HepG2 (cell line): ENCODE measurements around the gene CDV3. TPM values are rescaled to one million over a fixed set of nuclear protein-coding genes. Genes with fewer than 3 reads are reported as not detected.
A peak's percentile ranks its signal among the peaks of the same experiment; 100 is the strongest.

Experiments
- AGO2 ChIP-seq: fragments of 200-400 bp; formaldehyde crosslinking; optimal IDR thresholded peaks from 2 replicates; pipeline ENCODE3; 2017; ENCODE audit warnings: mild to moderate bottlenecking, low read depth, low read length, moderate library complexity
- ARNT2 ChIP-seq: sonication (generic); formaldehyde crosslinking; IDR thresholded peaks from 2 replicates; pipeline ENCODE4 v1.8.0; 2022; ENCODE audit warnings: mild to moderate bottlenecking, low read depth, missing genetic modification reagents, moderate library complexity
- FOSL1 ChIP-seq: sonication (generic); formaldehyde crosslinking; IDR thresholded peaks from 2 replicates; pipeline ENCODE4 v1.9.0; 2021; ENCODE audit warnings: missing genetic modification reagents, borderline replicate concordance
- HNF4G ChIP-seq, 2 experiments: sonication (generic) in 1 of 2; formaldehyde crosslinking in 1 of 2; IDR thresholded peaks; 2 replicates each; pipeline versions ENCODE4 v1.4.0 to v1.6.1; 2011 to 2020; ENCODE audit warnings: borderline replicate concordance in 2 of 2, low read depth in 2 of 2, mild to moderate bottlenecking in 2 of 2, low read length in 1 of 2, missing genetic modification reagents in 1 of 2, moderate library complexity in 1 of 2
- MYC ChIP-seq: sonication (generic); formaldehyde crosslinking; IDR thresholded peaks from 2 replicates; pipeline ENCODE4 v1.9.0; 2021; ENCODE audit warnings: missing genetic modification reagents, borderline replicate concordance
- NKX3-1 ChIP-seq: sonication (generic); formaldehyde crosslinking; IDR thresholded peaks from 2 replicates; pipeline ENCODE4 v1.5.0; 2020; ENCODE audit warnings: missing genetic modification reagents
- POGZ ChIP-seq: sonication (generic); formaldehyde crosslinking; IDR thresholded peaks from 2 replicates; pipeline ENCODE4 v1.4.0; 2020; ENCODE audit warnings: mild to moderate bottlenecking, missing genetic modification reagents
- RAD21 ChIP-seq: fragments of 450-650 bp; formaldehyde crosslinking; IDR thresholded peaks from 2 replicates; pipeline ENCODE4 v1.5.0; 2020; ENCODE audit warnings: mild to moderate bottlenecking
- SALL2 ChIP-seq: sonication (generic); formaldehyde crosslinking; IDR thresholded peaks from 2 replicates; pipeline ENCODE4 v1.8.1; 2023; ENCODE audit warnings: mild to moderate bottlenecking, missing genetic modification reagents, inconsistent platforms
- SKI ChIP-seq: fragments of 450-650 bp; IDR thresholded peaks from one replicate; pipeline ENCODE4 v1.6.1; 2018; ENCODE audit warnings: mild to moderate bottlenecking; ENCODE audit not compliant: partially characterized antibody
- SP4 ChIP-seq: sonication (generic); formaldehyde crosslinking; IDR thresholded peaks from 2 replicates; pipeline ENCODE4 v1.8.1; 2023; ENCODE audit warnings: mild to moderate bottlenecking, missing genetic modification reagents
- TMF1 ChIP-seq: sonication (generic); formaldehyde crosslinking; IDR thresholded peaks from 2 replicates; pipeline ENCODE4 v1.8.1; 2022; ENCODE audit warnings: low read depth, missing genetic modification reagents
- TRIM24 ChIP-seq: sonication (generic); formaldehyde crosslinking; IDR thresholded peaks from 2 replicates; pipeline ENCODE4 v1.8.0; 2022; ENCODE audit warnings: mild to moderate bottlenecking, missing genetic modification reagents
- TSC22D2 ChIP-seq: sonication (generic); formaldehyde crosslinking; IDR thresholded peaks from 2 replicates; pipeline ENCODE4 v1.5.1; 2020; ENCODE audit warnings: missing genetic modification reagents, mild to moderate bottlenecking, borderline replicate concordance
- XBP1 ChIP-seq: sonication (generic); formaldehyde crosslinking; IDR thresholded peaks from 2 replicates; pipeline ENCODE4 v1.5.0; 2020; ENCODE audit warnings: missing genetic modification reagents
- ZFY ChIP-seq: sonication (generic); formaldehyde crosslinking; IDR thresholded peaks from 2 replicates; pipeline ENCODE4 v1.4.0; 2020; ENCODE audit warnings: missing genetic modification reagents
- ZMAT3 ChIP-seq: sonication (generic); formaldehyde crosslinking; conservative IDR thresholded peaks from 2 replicates; pipeline ENCODE4 v1.7.0; 2021; ENCODE audit warnings: missing genetic modification reagents
- ZNF263 ChIP-seq: sonication (generic); formaldehyde crosslinking; IDR thresholded peaks from 2 replicates; pipeline ENCODE4 v1.4.0; 2020; ENCODE audit warnings: missing genetic modification reagents
- ZNF326 ChIP-seq: sonication (generic); formaldehyde crosslinking; IDR thresholded peaks from 2 replicates; pipeline ENCODE4 v1.4.0; 2020; ENCODE audit warnings: missing genetic modification reagents, borderline replicate concordance
- ZNF768 ChIP-seq: sonication (generic); formaldehyde crosslinking; IDR thresholded peaks from 2 replicates; pipeline ENCODE4 v1.4.0; 2020; ENCODE audit warnings: missing genetic modification reagents
- ZNF788 ChIP-seq: sonication (generic); formaldehyde crosslinking; IDR thresholded peaks from 2 replicates; pipeline ENCODE4 v1.5.0; 2020; ENCODE audit warnings: mild to moderate bottlenecking, missing genetic modification reagents, borderline replicate concordance
- polyA plus RNA-seq, 8 experiments: library from polyadenylated mRNA; depleted of rRNA in 3 of 8; stranded (reverse) in 7 of 8; unstranded in 1 of 8; fragments of >200 nt; fragmentation: Illumina TruSeq in 4 of 8; extraction: Trizol in 4 of 8; gene quantifications; 2 replicates each; pipeline versions ENCODE4 v1.2.1 to v1.2.3, GENCODE V29; 2011 to 2016; ENCODE audit warnings: low read depth in 4 of 8, missing spikeins in 1 of 8, mixed read lengths in 1 of 8; ENCODE audit not compliant: insufficient read depth in 1 of 8
- total RNA-seq, 5 experiments: library from RNA; depleted of rRNA; stranded (reverse); fragments of >200 nt; fragmentation: Illumina TruSeq; extraction: Trizol; gene quantifications; 2 replicates each; pipeline ENCODE4 v1.2.3, GENCODE V29; 2016; ENCODE audit warnings: low read depth in 1 of 5
- TF ChIP-seq, protein P1 (sequence below): sonication (generic); formaldehyde crosslinking; IDR thresholded peaks from 2 replicates; pipeline ENCODE4 v1.4.0; 2020; ENCODE audit warnings: missing genetic modification reagents
- TF ChIP-seq, protein P2 (sequence below): sonication (generic); formaldehyde crosslinking; IDR thresholded peaks from 2 replicates; pipeline ENCODE4 v1.4.0; 2020; ENCODE audit warnings: missing genetic modification reagents
- TF ChIP-seq, protein P3 (sequence below): sonication (generic); formaldehyde crosslinking; IDR thresholded peaks from 2 replicates; pipeline ENCODE4 v1.4.0; 2020; ENCODE audit warnings: missing genetic modification reagents
- TF ChIP-seq, protein P4 (sequence below): sonication (generic); formaldehyde crosslinking; IDR thresholded peaks from 2 replicates; pipeline ENCODE4 v1.5.0; 2020; ENCODE audit warnings: mild to moderate bottlenecking, missing genetic modification reagents, borderline replicate concordance

CDV3 gene
- total and polyA plus RNA-seq, 2 of the 13 experiments (the other 11 are each of a cell fraction or from before 2014, with no cell fraction given) = 46.6 to 145 TPM

DNA sequence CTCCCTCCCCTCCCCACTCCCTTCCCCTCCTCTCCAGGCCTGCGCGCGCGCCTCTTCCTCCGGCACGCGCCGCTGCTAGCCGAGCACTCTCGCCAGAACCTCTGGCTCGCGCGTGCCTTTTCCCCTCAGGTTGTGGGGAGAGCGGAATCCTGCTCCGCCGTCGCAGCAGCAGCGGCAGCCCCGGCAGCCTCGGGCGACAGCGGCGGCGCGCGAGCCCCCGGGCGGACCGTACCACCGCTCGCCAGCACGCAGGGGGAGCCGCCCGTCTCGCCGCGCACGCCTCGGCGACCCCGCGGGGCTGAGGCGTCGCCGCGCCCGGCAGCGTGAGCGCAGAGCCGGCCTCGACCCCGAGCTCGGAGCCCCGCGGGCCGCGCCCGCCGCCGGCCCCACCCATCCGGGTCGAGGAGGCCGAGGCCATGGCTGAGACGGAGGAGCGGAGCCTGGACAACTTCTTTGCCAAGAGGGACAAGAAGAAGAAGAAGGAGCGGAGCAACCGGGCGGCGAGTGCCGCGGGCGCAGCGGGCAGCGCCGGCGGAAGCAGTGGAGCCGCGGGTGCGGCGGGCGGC lies at the start of gene CDV3 (continued):
- TF ChIP-seq TMF1 (CRISPR knock-in tag) (0 out of 2 replicates have a peak, but pooled peaks have one; percentile 21), RAD21 (CRISPR knock-in tag) (peak; percentile 58), ZMAT3 (peak; percentile 21; the same call in 1 of the 2 replicates), SALL2 (peak; percentile 81), XBP1 (CRISPR knock-in tag) (no peak), ZFY (peak; percentile 62), ZNF326 (CRISPR knock-in tag) (no peak), ARNT2 (CRISPR knock-in tag) (peak; percentile 43; the same call in 1 of the 2 replicates), POGZ (CRISPR knock-in tag) (peak; percentile 10; the same call in 1 of the 2 replicates), TSC22D2 (CRISPR knock-in tag) (0 out of 2 replicates have a peak, but pooled peaks have one; percentile 35), ZNF263 (CRISPR knock-in tag) (peak; percentile 72), FOSL1 (CRISPR knock-in tag) (no peak), HNF4G (IDR thresholded peaks at IDR 0.05; ENCODE audit: borderline replicate concordance, low read depth, low read length) (no peak), HNF4G (CRISPR knock-in tag; IDR thresholded peaks at IDR 0.05; ENCODE audit: borderline replicate concordance, low read depth) (no peak), SKI (peak; percentile 86), SP4 (0 out of 2 replicates have a peak, but pooled peaks have one; percentile 14), TRIM24 (CRISPR knock-in tag) (no peak), AGO2 (peak; percentile 51), NKX3-1 (CRISPR knock-in tag) (0 out of 2 replicates have a peak, but pooled peaks have one; percentile 20), ZNF788 (peak; percentile 13; the same call in 1 of the 2 replicates), MYC (CRISPR knock-in tag) (peak; percentile 78), ZNF768 (peak; percentile 47; the same call in 1 of the 2 replicates)
- TF ChIP-seq, protein P1, sequence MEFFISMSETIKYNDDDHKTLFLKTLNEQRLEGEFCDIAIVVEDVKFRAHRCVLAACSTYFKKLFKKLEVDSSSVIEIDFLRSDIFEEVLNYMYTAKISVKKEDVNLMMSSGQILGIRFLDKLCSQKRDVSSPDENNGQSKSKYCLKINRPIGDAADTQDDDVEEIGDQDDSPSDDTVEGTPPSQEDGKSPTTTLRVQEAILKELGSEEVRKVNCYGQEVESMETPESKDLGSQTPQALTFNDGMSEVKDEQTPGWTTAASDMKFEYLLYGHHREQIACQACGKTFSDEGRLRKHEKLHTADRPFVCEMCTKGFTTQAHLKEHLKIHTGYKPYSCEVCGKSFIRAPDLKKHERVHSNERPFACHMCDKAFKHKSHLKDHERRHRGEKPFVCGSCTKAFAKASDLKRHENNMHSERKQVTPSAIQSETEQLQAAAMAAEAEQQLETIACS (CRISPR knock-in tag) = peak; percentile 84
- TF ChIP-seq, protein P2, sequence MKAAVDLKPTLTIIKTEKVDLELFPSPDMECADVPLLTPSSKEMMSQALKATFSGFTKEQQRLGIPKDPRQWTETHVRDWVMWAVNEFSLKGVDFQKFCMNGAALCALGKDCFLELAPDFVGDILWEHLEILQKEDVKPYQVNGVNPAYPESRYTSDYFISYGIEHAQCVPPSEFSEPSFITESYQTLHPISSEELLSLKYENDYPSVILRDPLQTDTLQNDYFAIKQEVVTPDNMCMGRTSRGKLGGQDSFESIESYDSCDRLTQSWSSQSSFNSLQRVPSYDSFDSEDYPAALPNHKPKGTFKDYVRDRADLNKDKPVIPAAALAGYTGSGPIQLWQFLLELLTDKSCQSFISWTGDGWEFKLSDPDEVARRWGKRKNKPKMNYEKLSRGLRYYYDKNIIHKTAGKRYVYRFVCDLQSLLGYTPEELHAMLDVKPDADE = peak; percentile 85; the same call in 1 of the 2 replicates
- TF ChIP-seq, protein P3, sequence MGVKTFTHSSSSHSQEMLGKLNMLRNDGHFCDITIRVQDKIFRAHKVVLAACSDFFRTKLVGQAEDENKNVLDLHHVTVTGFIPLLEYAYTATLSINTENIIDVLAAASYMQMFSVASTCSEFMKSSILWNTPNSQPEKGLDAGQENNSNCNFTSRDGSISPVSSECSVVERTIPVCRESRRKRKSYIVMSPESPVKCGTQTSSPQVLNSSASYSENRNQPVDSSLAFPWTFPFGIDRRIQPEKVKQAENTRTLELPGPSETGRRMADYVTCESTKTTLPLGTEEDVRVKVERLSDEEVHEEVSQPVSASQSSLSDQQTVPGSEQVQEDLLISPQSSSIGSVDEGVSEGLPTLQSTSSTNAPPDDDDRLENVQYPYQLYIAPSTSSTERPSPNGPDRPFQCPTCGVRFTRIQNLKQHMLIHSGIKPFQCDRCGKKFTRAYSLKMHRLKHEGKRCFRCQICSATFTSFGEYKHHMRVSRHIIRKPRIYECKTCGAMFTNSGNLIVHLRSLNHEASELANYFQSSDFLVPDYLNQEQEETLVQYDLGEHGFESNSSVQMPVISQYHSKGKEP (CRISPR knock-in tag) = no peak
- TF ChIP-seq, protein P4, sequence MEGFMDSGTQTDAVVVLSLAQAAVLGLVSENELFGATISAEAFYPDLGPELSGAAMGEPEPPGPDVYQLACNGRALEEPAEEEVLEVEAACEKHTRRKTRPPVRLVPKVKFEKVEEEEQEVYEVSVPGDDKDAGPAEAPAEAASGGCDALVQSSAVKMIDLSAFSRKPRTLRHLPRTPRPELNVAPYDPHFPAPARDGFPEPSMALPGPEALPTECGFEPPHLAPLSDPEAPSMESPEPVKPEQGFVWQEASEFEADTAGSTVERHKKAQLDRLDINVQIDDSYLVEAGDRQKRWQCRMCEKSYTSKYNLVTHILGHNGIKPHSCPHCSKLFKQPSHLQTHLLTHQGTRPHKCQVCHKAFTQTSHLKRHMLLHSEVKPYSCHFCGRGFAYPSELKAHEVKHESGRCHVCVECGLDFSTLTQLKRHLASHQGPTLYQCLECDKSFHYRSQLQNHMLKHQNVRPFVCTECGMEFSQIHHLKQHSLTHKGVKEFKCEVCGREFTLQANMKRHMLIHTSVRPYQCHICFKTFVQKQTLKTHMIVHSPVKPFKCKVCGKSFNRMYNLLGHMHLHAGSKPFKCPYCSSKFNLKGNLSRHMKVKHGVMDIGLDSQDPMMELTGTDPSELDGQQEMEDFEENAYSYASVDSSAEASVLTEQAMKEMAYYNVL (CRISPR knock-in tag) = 0 out of 2 replicates have a peak, but pooled peaks have one; percentile 51
